Tibial nerve (tissue), 4 donors: ENCODE data around the gene DDA1. TPM values are rescaled to one million over a fixed set of nuclear protein-coding genes. Genes with fewer than 3 reads are reported as not detected.

ENCODE experiments used
- DNase-seq, 2 donors: peaks; one replicate each; pipeline ENCODE4 v3.0.0-alpha.2; 2019; ENCODE audit warnings: low spot score in 2 of 2
- H3K27ac ChIP-seq, 4 donors: fragments of 200-600 bp; sonication (generic) in 3 of 4; one replicate each; pipeline ENCODE4 v1.5.1; 2017 to 2019; ENCODE audit warnings: mild to moderate bottlenecking in 1 of 4
- H3K27me3 ChIP-seq, 2 donors: fragments of 200-600 bp; sonication (generic) in 1 of 2; one replicate each; pipeline versions ENCODE4 v1.5.1 to v1.6.0; 2017 to 2019
- H3K36me3 ChIP-seq, 3 donors: fragments of 200-600 bp; sonication (generic); one replicate each; pipeline ENCODE4 v1.5.1; 2018 to 2019
- H3K4me1 ChIP-seq, 4 donors: fragments of 200-600 bp; sonication (generic) in 3 of 4; one replicate each; pipeline ENCODE4 v1.5.1; 2017 to 2019
- H3K4me3 ChIP-seq, 4 donors: fragments of 200-600 bp; sonication (generic) in 3 of 4; one replicate each; pipeline ENCODE4 v1.5.1; 2017 to 2019; ENCODE audit warnings: mild to moderate bottlenecking in 1 of 4, moderate library complexity in 1 of 4
- H3K9me3 ChIP-seq, 4 donors: fragments of 200-600 bp; sonication (generic) in 3 of 4; one replicate each; pipeline ENCODE4 v1.5.1; 2017 to 2019
- CTCF ChIP-seq, 5 experiments: fragments of 200-600 bp in 3 of 5; fragments of 450-650 bp in 2 of 5; sonication (generic) in 3 of 5; IDR thresholded peaks; one replicate each; pipeline ENCODE4 v1.5.1; 2016 to 2019; ENCODE audit warnings: antibody characterized with exemption in 5 of 5, mild to moderate bottlenecking in 3 of 5, moderate library complexity in 2 of 5
- EP300 ChIP-seq, 2 donors: sonication (generic); formaldehyde crosslinking; IDR thresholded peaks; one replicate each; pipeline ENCODE4 v1.6.1; 2017; ENCODE audit warnings: antibody characterized with exemption in 2 of 2, mild to moderate bottlenecking in 1 of 2
- POLR2A ChIP-seq, 2 donors: fragments of 450-650 bp; IDR thresholded peaks; one replicate each; pipeline ENCODE4 v1.6.1; 2017; ENCODE audit warnings: antibody characterized with exemption in 2 of 2, mild to moderate bottlenecking in 2 of 2, moderate library complexity in 2 of 2
- WGBS, 2 donors: methylation state at CpG; one replicate each; pipeline ENCODE4 v1.1.5; 2018; 5-methylcytosine and 5-hydroxymethylcytosine counted together
- total RNA-seq, 4 donors: library from RNA; depleted of rRNA; stranded (reverse); fragments of >200 nt; gene quantifications; one replicate each; pipeline ENCODE4 v1.1.0, GENCODE V29; 2016

DDA1 gene
- total RNA-seq, 4 donors from 2014 or later = 5.7 to 14.7 (median 7.8) TPM

GRCh38 chr19:17306285-17306714, 3.1 kb upstream of the DDA1 start:
- TF ChIP-seq EP300 (IDR thresholded peaks at IDR 0.05) (no peak), POLR2A (IDR thresholded peaks at IDR 0.05) (no peak), CTCF (IDR thresholded peaks at IDR 0.05) (no peak)
- H3K9me3 ChIP-seq = no peaks in the 10 kb centered on the region
- no peak for DNase-seq
- H3K27ac ChIP-seq = peak overlapping the region; percentile 81 to 90 (median 86)
- WGBS, 2 donors = 6 to 8% methylated on average over 25 to 26 of the region's 28 CpGs
- H3K4me3 ChIP-seq = peak overlapping the region; percentile 66 to 72 (median 68)
- H3K27me3 ChIP-seq = no peaks in the 10 kb centered on the region
- H3K4me1 ChIP-seq = peaks cover 0 to 75% (median 44%) of the 10 kb centered on the region in 4 donors
- H3K36me3 ChIP-seq = peaks cover 0 to 2% (median 0%) of the 10 kb centered on the region in 3 donors

GRCh38 chr19:17307876-17308377, 1.4 kb upstream of the DDA1 start:
- H3K27me3 ChIP-seq = no peaks in the 10 kb centered on the region
- peaks cover 0 to 11% (median 0%) of the 10 kb centered on the region in 3 donors for H3K36me3 ChIP-seq
- 89% methylated on average over 8 of the region's 8 CpGs for WGBS, 2 donors
- H3K4me1 ChIP-seq = peaks cover 0 to 76% (median 39%) of the 10 kb centered on the region in 4 donors
- no peaks in the 10 kb centered on the region for H3K9me3 ChIP-seq
- no peak for DNase-seq
- no peak overlapping the region for H3K4me3 ChIP-seq
- H3K27ac ChIP-seq = no peak overlapping the region
- TF ChIP-seq EP300 (IDR thresholded peaks at IDR 0.05) = no peak
- no peak for TF ChIP-seq CTCF (IDR thresholded peaks at IDR 0.05)
- no peak for TF ChIP-seq POLR2A (IDR thresholded peaks at IDR 0.05)

GRCh38 chr19:17309965-17310461, 650 bp downstream of the DDA1 start:
- Histone ChIP-seq H3K4me3 (peak overlapping the region; percentile 67 to 91 (median 79)), H3K36me3 (peaks cover 0 to 30% (median 0%) of the 10 kb centered on the region in 3 donors), H3K27ac (peak overlapping the region; percentile 43 to 92 (median 89)), H3K9me3 (no peaks in the 10 kb centered on the region), H3K27me3 (no peaks in the 10 kb centered on the region), H3K4me1 (peaks cover 0 to 57% (median 24%) of the 10 kb centered on the region in 4 donors)
- 6 to 8% methylated on average over 14 to 23 of the region's 23 CpGs for WGBS, 2 donors
- TF ChIP-seq POLR2A (IDR thresholded peaks at IDR 0.05) (no peak), CTCF (IDR thresholded peaks at IDR 0.05) (no peak), EP300 (IDR thresholded peaks at IDR 0.05) (no peak)
- no peak for DNase-seq

- Histone ChIP-seq H3K4me1 (peaks cover 0 to 46% (median 16%) of the 10 kb centered on the region in 4 donors), H3K27ac (no peak overlapping the region), H3K36me3 (peaks cover 0 to 43% (median 9%) of the 10 kb centered on the region in 3 donors), H3K4me3 (no peak overlapping the region), H3K9me3 (no peaks in the 10 kb centered on the region), H3K27me3 (no peaks in the 10 kb centered on the region)
- no peak for TF ChIP-seq EP300 (IDR thresholded peaks at IDR 0.05)
- no peak for TF ChIP-seq CTCF (IDR thresholded peaks at IDR 0.05)
- no peak for TF ChIP-seq POLR2A (IDR thresholded peaks at IDR 0.05)
- DNase-seq = no peak
- WGBS, 2 donors = 62 to 67% methylated on average over 11 of the region's 11 CpGs
Observed at GRCh38 chr19:17311455-17312188, 2.3 kb downstream of the DDA1 start.
